Mesothelial cell of epicardium (in vitro differentiated cells): ENCODE measurements around the gene TMEM235. TPM values are rescaled to one million over a fixed set of nuclear protein-coding genes. Genes with fewer than 3 reads are reported as not detected.
A peak's percentile ranks its signal among the peaks of the same experiment; 100 is the strongest.

Experiments used
- DNase-seq, 2 experiments: peaks; one replicate each; pipeline ENCODE4 v3.0.0; 2021; ENCODE audit warnings: low spot score in 2 of 2; ENCODE audit not compliant: unreplicated experiment in 2 of 2
- H3K27ac Mint-ChIP-seq: 2 replicates; pipeline ENCODE4 v1.8.0; 2021; ENCODE audit warnings: mixed read lengths
- H3K27me3 Mint-ChIP-seq: 2 replicates; pipeline ENCODE4 v1.8.0; 2021; ENCODE audit warnings: low read depth, mixed read lengths
- H3K36me3 Mint-ChIP-seq: 2 replicates; pipeline ENCODE4 v1.8.0; 2021; ENCODE audit warnings: mixed read lengths
- H3K4me1 Mint-ChIP-seq: 2 replicates; pipeline ENCODE4 v1.8.0; 2021; ENCODE audit warnings: mixed read lengths
- H3K4me3 Mint-ChIP-seq: 2 replicates; pipeline ENCODE4 v1.8.0; 2021; ENCODE audit warnings: mild to moderate bottlenecking, moderate library complexity, mixed read lengths
- H3K9me3 Mint-ChIP-seq: 2 replicates; pipeline ENCODE4 v1.8.0; 2021; ENCODE audit warnings: mixed read lengths
- total RNA-seq: library from RNA; stranded (reverse); gene quantifications from 3 replicates; pipeline ENCODE4 v1.2.1, GENCODE V29; 2021
- TF ChIP-seq, protein P1 (sequence below): fragments of 200-600 bp; sonication (generic); IDR thresholded peaks from one replicate; pipeline ENCODE4 v1.5.0; 2021; ENCODE audit warnings: antibody characterized with exemption; ENCODE audit not compliant: unreplicated experiment

The TMEM235 gene
- total RNA-seq, 1 donor from 2014 or later: 1.5 TPM

DNA sequence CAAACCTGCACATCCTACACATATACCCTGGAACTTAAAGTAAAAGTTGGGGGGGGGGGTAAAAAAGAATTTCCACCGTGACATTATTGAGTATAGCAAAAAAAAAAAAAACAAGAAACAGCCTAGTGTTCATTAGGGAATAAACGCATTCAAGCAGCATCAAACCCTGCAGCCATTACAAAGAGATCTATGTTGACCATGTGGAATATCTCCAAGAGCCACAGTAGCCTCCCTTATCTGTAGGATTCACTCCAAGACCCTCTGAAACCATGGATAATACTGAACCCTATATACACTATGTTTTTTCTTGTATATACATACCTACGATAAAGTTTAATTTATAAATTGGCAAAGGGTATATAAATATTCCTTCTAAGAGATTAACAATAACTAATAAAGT, 22.9 kb upstream of the TMEM235 start:
- TF ChIP-seq, protein P1, sequence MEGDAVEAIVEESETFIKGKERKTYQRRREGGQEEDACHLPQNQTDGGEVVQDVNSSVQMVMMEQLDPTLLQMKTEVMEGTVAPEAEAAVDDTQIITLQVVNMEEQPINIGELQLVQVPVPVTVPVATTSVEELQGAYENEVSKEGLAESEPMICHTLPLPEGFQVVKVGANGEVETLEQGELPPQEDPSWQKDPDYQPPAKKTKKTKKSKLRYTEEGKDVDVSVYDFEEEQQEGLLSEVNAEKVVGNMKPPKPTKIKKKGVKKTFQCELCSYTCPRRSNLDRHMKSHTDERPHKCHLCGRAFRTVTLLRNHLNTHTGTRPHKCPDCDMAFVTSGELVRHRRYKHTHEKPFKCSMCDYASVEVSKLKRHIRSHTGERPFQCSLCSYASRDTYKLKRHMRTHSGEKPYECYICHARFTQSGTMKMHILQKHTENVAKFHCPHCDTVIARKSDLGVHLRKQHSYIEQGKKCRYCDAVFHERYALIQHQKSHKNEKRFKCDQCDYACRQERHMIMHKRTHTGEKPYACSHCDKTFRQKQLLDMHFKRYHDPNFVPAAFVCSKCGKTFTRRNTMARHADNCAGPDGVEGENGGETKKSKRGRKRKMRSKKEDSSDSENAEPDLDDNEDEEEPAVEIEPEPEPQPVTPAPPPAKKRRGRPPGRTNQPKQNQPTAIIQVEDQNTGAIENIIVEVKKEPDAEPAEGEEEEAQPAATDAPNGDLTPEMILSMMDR: no peak
- peaks cover 5% of the 10 kb centered on the region for H3K4me1 Mint-ChIP-seq
- H3K4me3 Mint-ChIP-seq: no peak overlapping the region
- H3K27me3 Mint-ChIP-seq: no peaks in the 10 kb centered on the region
- H3K36me3 Mint-ChIP-seq: peaks cover 3% of the 10 kb centered on the region
- no peak overlapping the region for H3K27ac Mint-ChIP-seq
- no peaks in the 10 kb centered on the region for H3K9me3 Mint-ChIP-seq
- no peak for DNase-seq

DNA sequence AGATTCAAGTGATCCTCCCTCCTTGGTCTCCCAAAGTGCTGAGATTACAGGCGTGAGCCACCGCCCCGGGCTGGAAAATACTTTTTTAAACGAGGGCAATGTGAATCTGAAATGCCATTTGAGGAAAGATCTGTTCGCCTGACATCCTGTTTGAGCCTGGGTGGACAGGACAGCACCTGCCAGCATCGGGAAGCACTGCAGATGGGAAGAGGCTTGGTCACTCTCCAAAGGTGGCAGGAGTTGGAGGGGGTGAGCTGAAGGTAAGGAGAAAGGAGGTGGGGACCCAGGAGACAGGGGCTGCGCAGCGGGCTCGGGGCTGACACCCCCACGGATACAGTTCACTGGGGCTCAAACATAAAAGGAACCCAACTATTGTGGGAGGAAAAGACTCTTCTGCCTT, 21.3 kb upstream of the TMEM235 start:
- Mint-ChIP-seq H3K27ac (no peak overlapping the region), H3K4me1 (peaks cover 11% of the 10 kb centered on the region), H3K36me3 (no peaks in the 10 kb centered on the region), H3K4me3 (no peak overlapping the region), H3K27me3 (no peaks in the 10 kb centered on the region), H3K9me3 (no peaks in the 10 kb centered on the region)
- TF ChIP-seq, protein P1: no peak
- no peak for DNase-seq

DNA sequence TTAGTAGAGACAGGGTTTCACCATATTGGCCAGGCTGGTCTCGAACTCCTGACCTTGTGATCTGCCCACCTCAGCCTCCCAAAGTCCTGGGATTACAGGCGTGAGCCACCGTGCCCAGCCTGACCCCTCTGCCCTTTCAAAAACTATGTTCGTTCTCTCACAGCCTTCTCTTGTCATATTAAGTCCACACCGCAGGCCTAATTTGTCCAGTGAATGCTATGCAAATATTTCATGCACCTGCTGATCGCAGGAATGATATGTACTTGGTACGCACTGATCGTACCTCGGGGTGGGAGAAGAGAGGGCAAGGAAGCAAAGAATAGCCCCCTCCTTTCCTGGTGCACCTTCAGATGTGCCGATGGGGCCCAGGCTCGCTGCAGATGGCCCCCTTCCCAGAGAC, 20.4 kb upstream of the TMEM235 start:
- Mint-ChIP-seq H3K4me1 (peaks cover 16% of the 10 kb centered on the region), H3K27me3 (no peaks in the 10 kb centered on the region)

DNA sequence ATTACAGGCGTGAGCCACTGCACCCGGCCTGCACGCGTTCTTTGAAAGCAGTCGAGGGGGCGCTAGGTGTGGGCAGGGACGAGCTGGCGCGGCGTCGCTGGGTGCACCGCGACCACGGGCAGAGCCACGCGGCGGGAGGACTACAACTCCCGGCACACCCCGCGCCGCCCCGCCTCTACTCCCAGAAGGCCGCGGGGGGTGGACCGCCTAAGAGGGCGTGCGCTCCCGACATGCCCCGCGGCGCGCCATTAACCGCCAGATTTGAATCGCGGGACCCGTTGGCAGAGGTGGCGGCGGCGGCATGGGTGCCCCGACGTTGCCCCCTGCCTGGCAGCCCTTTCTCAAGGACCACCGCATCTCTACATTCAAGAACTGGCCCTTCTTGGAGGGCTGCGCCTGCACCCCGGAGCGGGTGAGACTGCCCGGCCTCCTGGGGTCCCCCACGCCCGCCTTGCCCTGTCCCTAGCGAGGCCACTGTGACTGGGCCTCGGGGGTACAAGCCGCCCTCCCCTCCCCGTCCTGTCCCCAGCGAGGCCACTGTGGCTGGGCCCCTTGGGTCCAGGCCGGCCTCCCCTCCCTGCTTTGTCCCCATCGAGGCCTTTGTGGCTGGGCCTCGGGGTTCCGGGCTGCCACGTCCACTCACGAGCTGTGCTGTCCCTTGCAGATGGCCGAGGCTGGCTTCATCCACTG, 17.3 kb upstream of the TMEM235 start, which contains the start of gene BIRC5:
BIRC5 (plus strand) TSS at position 238 of the 690 bp plus-strand sequence; CDS start at position 302, 64 bp downstream.
- no peaks in the 10 kb centered on the region for H3K9me3 Mint-ChIP-seq
- DNase-seq: peak; percentile 91
- no peaks in the 10 kb centered on the region for H3K27me3 Mint-ChIP-seq
- peak within 1 kb of the TSS; percentile 83 for H3K4me3 Mint-ChIP-seq
- peaks cover 16% of the 10 kb centered on the region for H3K4me1 Mint-ChIP-seq
- peaks cover 5% of the 10 kb centered on the region for H3K36me3 Mint-ChIP-seq
- H3K27ac Mint-ChIP-seq: peak within 1 kb of the TSS; percentile 76
- TF ChIP-seq, protein P1: no peak

More for the DNA sequence above, 20.4 kb upstream of the TMEM235 start:
- H3K36me3 Mint-ChIP-seq: no peaks in the 10 kb centered on the region
- TF ChIP-seq, protein P1: no peak
- no peak for DNase-seq
- no peaks in the 10 kb centered on the region for H3K9me3 Mint-ChIP-seq
- H3K4me3 Mint-ChIP-seq: no peak overlapping the region
- peak overlapping the region; percentile 53 for H3K27ac Mint-ChIP-seq

DNA sequence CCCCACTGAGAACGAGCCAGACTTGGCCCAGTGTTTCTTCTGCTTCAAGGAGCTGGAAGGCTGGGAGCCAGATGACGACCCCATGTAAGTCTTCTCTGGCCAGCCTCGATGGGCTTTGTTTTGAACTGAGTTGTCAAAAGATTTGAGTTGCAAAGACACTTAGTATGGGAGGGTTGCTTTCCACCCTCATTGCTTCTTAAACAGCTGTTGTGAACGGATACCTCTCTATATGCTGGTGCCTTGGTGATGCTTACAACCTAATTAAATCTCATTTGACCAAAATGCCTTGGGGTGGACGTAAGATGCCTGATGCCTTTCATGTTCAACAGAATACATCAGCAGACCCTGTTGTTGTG, 16.7 kb upstream of the TMEM235 start:
- Mint-ChIP-seq H3K9me3 (no peaks in the 10 kb centered on the region), H3K4me1 (peaks cover 16% of the 10 kb centered on the region), H3K27me3 (no peaks in the 10 kb centered on the region), H3K27ac (peak overlapping the region; percentile 76), H3K4me3 (peak overlapping the region; percentile 83), H3K36me3 (peaks cover 9% of the 10 kb centered on the region)
- TF ChIP-seq, protein P1: no peak
- no peak for DNase-seq
